GM12801 (cell line): ENCODE measurements around the gene DCLRE1C.

Experiments
- TF ChIP-seq, protein P1 (sequence below): IDR thresholded peaks from one replicate; pipeline ENCODE4 v1.5.1; 2011; ENCODE audit warnings: control low read depth; ENCODE audit not compliant: insufficient read length; ENCODE audit errors: extremely low read depth

The DCLRE1C gene

DNA sequence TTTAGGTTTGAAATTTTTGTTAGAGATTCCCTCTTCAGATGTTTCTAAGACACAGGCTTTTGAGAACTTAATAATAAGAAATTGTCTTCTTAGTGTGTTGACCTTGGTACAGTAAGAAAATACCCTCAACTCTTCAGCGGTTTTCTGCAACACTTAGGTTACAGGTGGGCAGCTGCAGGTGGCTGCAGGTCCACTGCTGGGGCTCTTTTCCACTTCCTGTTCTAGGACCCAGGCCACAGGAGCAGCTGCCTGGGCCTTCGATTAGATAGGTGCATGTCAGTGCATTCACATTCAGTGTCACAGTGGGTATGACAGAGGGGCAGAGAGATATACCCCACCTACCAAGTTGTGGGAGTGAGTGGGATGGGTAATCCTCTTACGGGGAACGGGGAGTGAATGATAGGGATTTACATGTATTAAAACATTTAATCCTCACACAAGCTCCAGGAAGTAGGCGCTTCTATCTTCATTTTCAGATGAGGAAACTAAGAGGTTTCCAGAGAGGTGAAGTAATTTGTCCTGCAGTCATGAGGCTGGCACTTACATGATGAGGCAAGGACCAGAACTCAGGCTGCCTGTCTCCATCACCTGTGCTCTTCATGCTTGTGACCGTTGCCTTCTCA, 95.4 kb downstream of the DCLRE1C start:
- TF ChIP-seq, protein P1, sequence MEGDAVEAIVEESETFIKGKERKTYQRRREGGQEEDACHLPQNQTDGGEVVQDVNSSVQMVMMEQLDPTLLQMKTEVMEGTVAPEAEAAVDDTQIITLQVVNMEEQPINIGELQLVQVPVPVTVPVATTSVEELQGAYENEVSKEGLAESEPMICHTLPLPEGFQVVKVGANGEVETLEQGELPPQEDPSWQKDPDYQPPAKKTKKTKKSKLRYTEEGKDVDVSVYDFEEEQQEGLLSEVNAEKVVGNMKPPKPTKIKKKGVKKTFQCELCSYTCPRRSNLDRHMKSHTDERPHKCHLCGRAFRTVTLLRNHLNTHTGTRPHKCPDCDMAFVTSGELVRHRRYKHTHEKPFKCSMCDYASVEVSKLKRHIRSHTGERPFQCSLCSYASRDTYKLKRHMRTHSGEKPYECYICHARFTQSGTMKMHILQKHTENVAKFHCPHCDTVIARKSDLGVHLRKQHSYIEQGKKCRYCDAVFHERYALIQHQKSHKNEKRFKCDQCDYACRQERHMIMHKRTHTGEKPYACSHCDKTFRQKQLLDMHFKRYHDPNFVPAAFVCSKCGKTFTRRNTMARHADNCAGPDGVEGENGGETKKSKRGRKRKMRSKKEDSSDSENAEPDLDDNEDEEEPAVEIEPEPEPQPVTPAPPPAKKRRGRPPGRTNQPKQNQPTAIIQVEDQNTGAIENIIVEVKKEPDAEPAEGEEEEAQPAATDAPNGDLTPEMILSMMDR = no peak

DNA sequence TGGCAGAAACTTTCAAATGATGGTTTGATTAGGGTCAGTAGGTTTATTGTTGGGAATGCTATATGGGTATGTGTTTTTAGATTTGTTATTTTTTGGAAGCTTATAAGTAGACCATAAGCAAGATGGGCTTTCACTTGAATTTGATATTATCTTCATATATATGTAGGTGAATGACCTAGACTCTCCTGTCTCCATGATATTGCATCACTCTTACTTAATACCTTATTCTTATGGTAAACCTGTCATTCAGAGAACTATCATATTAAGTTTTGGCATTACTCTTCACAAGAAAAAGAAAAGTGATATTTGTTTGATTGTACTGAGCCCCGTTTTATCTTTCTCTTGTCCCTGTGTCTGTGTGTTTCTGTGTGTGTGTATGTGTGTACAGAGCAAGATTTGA, 98.4 kb downstream of the DCLRE1C start:
- TF ChIP-seq, protein P1 = no peak

DNA sequence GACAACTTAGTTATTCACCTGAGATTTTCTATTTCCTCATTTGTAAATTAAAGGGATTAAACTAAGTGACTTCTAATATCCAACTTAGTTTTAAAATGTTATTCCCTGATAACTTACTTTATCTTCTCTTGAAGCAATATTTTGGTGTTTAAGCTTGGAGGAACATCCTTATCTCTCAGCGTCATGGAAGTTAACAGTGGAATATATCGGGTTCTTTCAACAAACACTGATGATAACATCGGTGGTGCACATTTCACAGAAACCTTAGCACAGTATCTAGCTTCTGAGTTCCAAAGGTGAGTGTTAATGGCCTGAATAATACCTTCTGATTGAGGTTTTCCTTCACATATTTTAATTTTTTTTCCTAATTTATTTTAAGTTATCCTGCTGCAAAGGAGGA, 101.7 kb downstream of the DCLRE1C start:
- TF ChIP-seq, protein P1 = no peak
